GM19240 (cell line): ENCODE results near the gene POLH.
"Not testable (repeated sequence)": the region's sequence is repeated elsewhere in the genome, so short reads cannot be mapped to it uniquely, and the experiment has no call there.

Experiments
- DNase-seq: peaks from one replicate; pipeline ENCODE4 v3.0.0; 2011; ENCODE audit warnings: low spot score; ENCODE audit not compliant: insufficient read length

Gene POLH

DNA sequence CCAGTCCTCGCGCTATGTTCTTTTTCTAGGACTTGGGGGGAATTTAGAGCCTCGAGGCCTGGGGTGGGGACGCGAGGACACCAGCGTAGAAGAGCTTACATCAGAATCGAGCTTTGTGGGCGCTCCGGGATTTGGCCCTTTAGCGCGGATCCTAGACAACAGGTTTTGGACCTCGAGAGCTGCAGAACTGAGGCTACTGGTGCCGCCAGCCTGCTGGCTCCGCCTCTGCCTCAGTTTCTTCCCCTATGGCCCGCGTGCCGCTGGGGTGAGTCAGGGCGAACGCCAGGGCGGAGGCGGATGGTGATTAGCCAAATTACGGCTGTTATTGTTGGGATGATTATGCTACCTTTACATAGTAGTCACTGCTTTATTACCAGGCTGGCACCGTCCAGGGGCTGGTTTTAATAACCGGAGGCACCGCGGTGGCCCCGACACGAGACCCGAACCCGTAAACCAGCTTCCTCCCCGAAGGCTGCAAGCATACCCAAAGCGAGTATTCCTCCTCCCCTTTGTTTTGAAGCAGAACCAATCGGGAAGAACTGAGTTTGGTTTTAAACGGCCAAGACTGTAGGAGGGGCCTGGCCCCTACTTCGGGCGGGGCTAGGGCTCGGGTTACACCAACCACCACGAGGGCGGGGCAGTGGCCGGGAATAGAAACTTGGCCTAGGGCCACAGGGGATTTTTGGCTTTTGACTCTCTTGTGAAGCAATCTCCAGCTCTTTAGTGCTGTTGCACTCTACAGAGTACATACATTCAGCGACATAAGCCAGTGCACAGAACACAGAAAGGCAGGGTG is 53.7 kb downstream of the POLH start:
- peak; percentile 92 for DNase-seq

DNA sequence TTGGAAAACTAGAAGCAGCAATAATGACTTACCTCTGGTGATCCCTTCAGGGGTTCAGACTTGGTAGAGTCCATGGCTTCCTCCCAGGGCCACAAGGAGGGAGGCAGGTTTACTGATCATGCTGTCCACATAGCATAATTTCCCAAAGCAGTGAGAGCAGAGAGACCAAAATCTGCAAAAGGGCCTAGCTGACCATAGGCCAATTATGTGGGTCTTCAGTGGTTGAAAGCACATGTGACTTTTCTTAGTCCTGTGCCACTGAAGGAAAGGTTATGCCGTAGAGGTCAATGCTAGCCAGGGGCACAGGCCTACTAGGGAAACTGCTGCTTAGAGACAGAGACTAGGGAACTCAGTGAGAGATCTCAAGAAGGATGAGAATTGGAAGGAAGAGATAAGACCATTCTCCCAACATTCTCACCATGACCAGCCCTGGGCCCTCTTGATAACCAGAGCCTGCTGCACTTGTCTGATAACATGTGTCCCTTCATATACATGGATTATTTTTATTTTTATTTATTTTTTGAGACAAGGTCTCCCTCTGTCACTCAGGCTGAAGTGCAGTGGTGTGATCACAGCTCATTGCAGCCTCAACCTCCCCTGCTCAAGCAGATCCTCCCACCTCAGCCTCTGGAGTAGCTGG is 55.1 kb downstream of the POLH start:
- DNase-seq, result no peak

DNA sequence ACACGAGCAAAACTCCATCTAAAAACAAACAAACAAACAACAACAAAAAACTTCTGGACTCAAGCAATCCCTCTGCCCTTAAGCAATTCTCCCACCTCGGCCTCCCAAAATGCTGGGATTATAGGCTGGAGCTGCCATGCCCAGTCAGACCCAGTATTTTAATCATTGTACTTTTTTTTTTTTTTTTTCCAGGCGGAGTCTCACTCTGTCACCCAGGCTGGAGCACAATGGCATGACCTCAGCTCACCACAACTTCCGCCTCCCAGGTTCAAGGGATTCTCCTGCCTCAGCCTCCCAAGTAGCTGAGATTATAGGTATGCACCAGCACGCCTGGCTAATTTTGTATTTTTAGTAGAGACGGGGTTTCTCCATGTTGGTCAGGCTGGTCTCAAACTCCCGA is 57.0 kb downstream of the POLH start:
- DNase-seq, result not testable (repeated sequence)

DNA sequence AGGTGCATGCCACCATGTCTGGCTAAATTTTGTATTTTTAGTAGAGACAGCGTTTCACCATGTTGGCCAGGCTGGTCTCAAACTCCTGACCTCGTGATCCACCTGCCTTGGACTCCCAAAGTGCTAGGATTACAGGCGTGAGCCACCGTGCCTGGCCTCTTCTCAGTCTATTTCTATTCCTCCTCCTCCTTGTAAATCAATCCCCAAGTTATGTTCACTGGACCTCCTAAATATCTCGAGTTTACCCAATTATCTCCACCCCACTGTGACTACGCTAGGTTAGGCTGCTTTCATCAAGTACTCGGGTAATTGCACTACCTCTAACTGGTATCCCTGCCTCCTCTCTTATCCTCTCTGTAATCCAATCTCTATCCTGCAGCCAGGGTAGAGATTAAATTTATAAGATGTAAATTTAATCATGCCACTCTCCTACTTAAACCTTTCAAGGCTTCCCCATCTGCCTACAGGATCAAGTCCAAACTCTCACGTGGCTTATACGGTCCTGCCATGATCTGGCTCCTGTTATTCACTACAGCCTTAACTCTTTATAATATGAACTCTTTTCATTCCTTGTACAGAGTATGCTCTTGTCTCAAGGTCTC is 58.8 kb downstream of the POLH start:
- no peak for DNase-seq

- peak; percentile 64 for DNase-seq
These were observed 59.7 kb downstream of the POLH start, which contains the start of gene MAD2L1BP for GRCh38 chr6:43635387-43636307. TSS of gene MAD2L1BP (plus strand) at chr6:43635840. CDS start at chr6:43635876, 36 bp downstream.

DNA sequence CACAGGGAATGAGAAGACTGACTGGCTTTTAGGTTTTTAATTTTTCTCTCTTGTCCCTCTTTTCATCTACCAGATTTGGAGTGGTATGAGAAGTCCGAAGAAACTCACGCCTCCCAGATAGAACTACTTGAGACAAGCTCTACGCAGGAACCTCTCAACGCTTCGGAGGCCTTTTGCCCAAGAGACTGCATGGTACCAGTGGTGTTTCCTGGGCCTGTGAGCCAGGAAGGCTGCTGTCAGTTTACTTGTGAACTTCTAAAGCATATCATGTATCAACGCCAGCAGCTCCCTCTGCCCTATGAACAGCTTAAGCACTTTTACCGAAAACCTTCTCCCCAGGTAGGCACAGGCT is 60.3 kb downstream of the POLH start:
- DNase-seq, result no peak

DNA sequence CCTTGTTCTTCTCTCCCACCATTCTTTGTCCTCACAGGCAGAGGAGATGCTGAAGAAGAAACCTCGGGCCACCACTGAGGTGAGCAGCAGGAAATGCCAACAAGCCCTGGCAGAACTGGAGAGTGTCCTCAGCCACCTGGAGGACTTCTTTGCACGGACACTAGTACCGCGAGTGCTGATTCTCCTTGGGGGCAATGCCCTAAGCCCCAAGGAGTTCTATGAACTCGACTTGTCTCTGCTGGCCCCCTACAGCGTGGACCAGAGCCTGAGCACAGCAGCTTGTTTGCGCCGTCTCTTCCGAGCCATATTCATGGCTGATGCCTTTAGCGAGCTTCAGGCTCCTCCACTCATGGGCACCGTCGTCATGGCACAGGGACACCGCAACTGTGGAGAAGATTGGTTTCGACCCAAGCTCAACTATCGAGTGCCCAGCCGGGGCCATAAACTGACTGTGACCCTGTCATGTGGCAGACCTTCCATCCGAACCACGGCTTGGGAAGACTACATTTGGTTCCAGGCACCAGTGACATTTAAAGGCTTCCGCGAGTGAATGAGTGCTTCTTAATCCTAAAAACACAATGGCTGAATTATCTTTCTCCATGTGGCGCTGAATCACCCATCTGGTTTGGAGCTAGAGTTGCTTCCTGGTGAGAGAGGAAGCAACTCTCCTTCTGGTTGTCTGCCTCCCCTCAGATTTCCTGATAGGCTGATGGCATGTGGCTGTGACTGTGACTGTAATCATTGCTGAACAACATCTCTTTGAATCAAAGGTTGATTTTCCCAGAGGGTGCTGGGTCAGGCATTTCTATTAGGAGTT is 64.2 kb downstream of the POLH start:
- DNase-seq, result no peak

GRCh38 chr6:43644940-43645612 is 69.1 kb downstream of the POLH start, which contains the start of gene RSPH9:
TSS of gene RSPH9 (plus strand) at chr6:43645036. CDS start at chr6:43645099, 63 bp downstream.
- DNase-seq, result no peak

GRCh38 chr6:43645613-43645964 is 69.6 kb downstream of the POLH start:
- DNase-seq, result no peak

DNA sequence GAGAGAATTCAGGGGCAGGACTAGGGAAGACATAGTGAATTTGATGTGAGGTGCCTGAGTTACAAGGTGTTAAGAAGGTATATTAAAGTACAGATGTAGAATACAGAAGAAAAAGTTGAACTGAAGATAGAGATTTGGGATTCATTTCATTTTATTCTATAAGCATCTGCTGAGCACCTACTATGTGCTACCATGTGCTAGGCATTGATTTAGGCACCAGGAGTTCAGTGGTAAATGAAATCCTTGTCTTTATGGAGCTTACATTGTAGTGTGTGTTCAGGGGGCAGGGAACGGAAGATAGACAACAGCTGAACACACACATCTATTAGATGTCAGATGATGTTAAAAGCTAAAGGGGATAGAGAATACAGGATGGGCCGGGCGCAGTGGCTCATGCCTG is 71.6 kb downstream of the POLH start:
- DNase-seq, result no peak

GRCh38 chr6:43648248-43648647 is 72.3 kb downstream of the POLH start:
- no peak for DNase-seq

DNA sequence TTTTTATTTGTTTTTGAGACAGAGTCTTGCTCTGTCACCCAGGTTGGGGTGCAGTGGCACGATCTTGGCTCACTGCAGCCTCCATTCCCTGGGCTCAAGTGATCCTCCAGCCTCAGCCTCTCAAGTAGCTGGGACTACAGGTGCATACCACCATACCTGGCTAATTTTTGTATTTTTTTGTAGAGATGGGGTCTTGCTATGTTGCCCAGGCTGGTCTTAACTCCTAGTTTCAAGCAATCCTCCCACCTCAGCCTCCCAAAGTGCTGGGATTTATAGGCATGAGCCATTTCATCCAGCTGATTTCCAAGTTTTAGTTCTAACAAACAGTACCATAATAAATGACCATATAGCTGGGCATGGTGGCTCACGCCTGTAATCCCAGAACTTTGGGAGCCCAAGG is 76.8 kb downstream of the POLH start:
- not testable (repeated sequence) for DNase-seq

GRCh38 chr6:43657221-43657802 is 81.3 kb downstream of the POLH start:
- no peak for DNase-seq

- no peak for DNase-seq
These were observed 82.2 kb downstream of the POLH start for GRCh38 chr6:43658161-43658560.

DNA sequence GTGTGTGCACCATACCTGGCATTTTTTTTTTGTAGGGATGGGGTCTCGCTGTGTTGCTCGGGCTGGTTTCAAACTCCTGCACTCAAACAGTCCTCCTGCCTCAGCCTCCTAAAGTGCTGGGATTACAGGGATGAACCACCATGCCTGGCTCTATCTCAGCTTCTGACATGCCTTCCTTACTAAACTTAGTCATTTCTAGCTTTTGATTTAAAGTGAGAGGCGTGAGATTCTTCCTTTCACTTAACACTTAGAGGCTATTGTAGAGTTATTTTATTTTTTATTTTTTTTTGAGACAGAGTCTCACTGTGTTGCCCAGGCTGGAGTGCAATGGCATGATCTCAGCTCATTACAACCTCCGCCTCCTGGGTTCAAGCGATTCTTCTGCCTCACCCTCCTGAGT is 87.0 kb downstream of the POLH start:
- DNase-seq, result not testable (repeated sequence)
